ENCODE measurements around the gene C19orf67. TPM values are rescaled to one million over a fixed set of nuclear protein-coding genes. Genes with fewer than 3 reads are reported as not detected.

The C19orf67 gene
- total and polyA plus RNA-seq, 2 of the 13 experiments (the other 11 are each of a cell fraction or from before 2014, with no cell fraction given): 0.11 to 0.32 TPM

- no peak for TF ChIP-seq ZNF367 (CRISPR knock-in tag; IDR thresholded peaks at IDR 0.05; ENCODE audit: borderline replicate concordance)
- TF ChIP-seq ZNF691 (CRISPR knock-in tag; IDR thresholded peaks at IDR 0.05; ENCODE audit: borderline replicate concordance, low read depth): no peak
- TF ChIP-seq ZNF792 (CRISPR knock-in tag; IDR thresholded peaks at IDR 0.05): no peak
- no peak for TF ChIP-seq RNF2 (conservative IDR thresholded peaks at IDR 0.05; ENCODE audit: low read depth)
- peak; percentile 81 for TF ChIP-seq ARID4A (CRISPR knock-in tag; IDR thresholded peaks at IDR 0.05; ENCODE audit: borderline replicate concordance)
- no peak for TF ChIP-seq RELA (CRISPR knock-in tag; IDR thresholded peaks at IDR 0.05)
- peak; percentile 92; the same call in 1 of the 2 replicates for TF ChIP-seq MAZ (IDR thresholded peaks at IDR 0.05; ENCODE audit: borderline replicate concordance, low read depth, low read length)
- peak; percentile 56 for TF ChIP-seq MAZ (CRISPR knock-in tag; IDR thresholded peaks at IDR 0.05; ENCODE audit: low read depth)
- peak; percentile 89 for TF ChIP-seq ZMYM3 (CRISPR knock-in tag; IDR thresholded peaks at IDR 0.05)
- TF ChIP-seq ZNF275 (CRISPR knock-in tag; IDR thresholded peaks at IDR 0.05; ENCODE audit: borderline replicate concordance): no peak
- peak; percentile 39; the same call in 1 of the 2 replicates for TF ChIP-seq ZNF350 (CRISPR knock-in tag; IDR thresholded peaks at IDR 0.05; ENCODE audit: borderline replicate concordance, low read depth)
- no peak; the same call in none of the 2 replicates for TF ChIP-seq ZFX (CRISPR knock-in tag; IDR thresholded peaks at IDR 0.05; ENCODE audit: low read depth)
- TF ChIP-seq AKAP8 (CRISPR knock-in tag; IDR thresholded peaks at IDR 0.05): no peak
- TF ChIP-seq ZSCAN5A (CRISPR knock-in tag; IDR thresholded peaks at IDR 0.05; ENCODE audit: borderline replicate concordance): no peak
- no peak for TF ChIP-seq ZMAT5 (CRISPR knock-in tag; IDR thresholded peaks at IDR 0.05; ENCODE audit: borderline replicate concordance, low read depth)
- TF ChIP-seq PCBP2 (optimal IDR thresholded peaks at IDR 0.05; ENCODE audit: low read depth, low read length, poor library complexity, severe bottlenecking): no peak
- no peak for TF ChIP-seq ZNF121 (CRISPR knock-in tag; IDR thresholded peaks at IDR 0.05)
- TF ChIP-seq ZNF737 (CRISPR knock-in tag; IDR thresholded peaks at IDR 0.05; ENCODE audit: borderline replicate concordance): no peak
- TF ChIP-seq ZNF598 (CRISPR knock-in tag; IDR thresholded peaks at IDR 0.05; ENCODE audit: borderline replicate concordance): no peak
- TF ChIP-seq TARDBP (CRISPR knock-in tag; IDR thresholded peaks at IDR 0.05): 0 out of 2 replicates have a peak, but pooled peaks have one; percentile 48
- no peak for TF ChIP-seq KMT2B (CRISPR knock-in tag; IDR thresholded peaks at IDR 0.05)
- no peak; the same call in 1 of the 2 replicates for TF ChIP-seq CEBPG (CRISPR knock-in tag; IDR thresholded peaks at IDR 0.05)
- TF ChIP-seq ZEB1 (IDR thresholded peaks at IDR 0.05; ENCODE audit: insufficient replicate concordance, low read depth): peak; percentile 42
These were observed 25.9 kb downstream of the C19orf67 start (continued) for GRCh38 chr19:14059652-14060155.
